PC-3 (cell line): ENCODE measurements around the gene SMIM31. TPM values are rescaled to one million over a fixed set of nuclear protein-coding genes. Genes with fewer than 3 reads are reported as not detected.

Experiments used
- ATAC-seq: fragments of 200-7000 bp; cut with Tn5 transposase; 2 replicates; pipeline ENCODE4 v1.9.1; 2020; ENCODE audit warnings: mild to moderate bottlenecking, moderate library complexity
- BruUV-seq: library from RNA; stranded (reverse); fragments of 400-500 nt; replicated peaks from 2 replicates; lab custom pipeline; 2021; lab: Mats Ljungman, UMichigan
- CTCF ChIA-PET: fragments of 300-600 bp; sonication (Branson Sonifier 250); formaldehyde crosslinking; loops from one replicate; lab custom pipeline; 2022; ENCODE audit warnings: antibody characterized with exemption; lab: Charles Lee
- POLR2A ChIA-PET: fragments of 300-600 bp; sonication (Branson Sonifier 250); formaldehyde crosslinking; loops from one replicate; lab custom pipeline; 2022; ENCODE audit warnings: antibody characterized with exemption; ENCODE audit not compliant: unreplicated experiment; lab: Charles Lee
- DNase-seq: peaks from one replicate; pipeline ENCODE4 v3.0.0-alpha.2; 2015
- H2AFZ ChIP-seq: fragments of 300-600 bp; sonication (generic); 2 replicates; pipeline ENCODE4 v1.6.0; 2016; ENCODE audit warnings: antibody characterized with exemption, low read length
- H3F3A ChIP-seq: fragments of 300-600 bp; sonication (generic); one replicate; pipeline ENCODE4 v1.6.0; 2017; ENCODE audit warnings: antibody characterized with exemption, low read length, control low read depth, mild to moderate bottlenecking; ENCODE audit not compliant: unreplicated experiment
- H3K27ac ChIP-seq: fragments of 300-600 bp; sonication (generic); 2 replicates; pipeline ENCODE4 v1.5.1; 2016; ENCODE audit warnings: mild to moderate bottlenecking, low read length
- H3K27me3 ChIP-seq: fragments of 300-600 bp; sonication (generic); 2 replicates; pipeline ENCODE4 v1.6.1; 2016; ENCODE audit warnings: low read length, mixed read lengths
- H3K36me3 ChIP-seq: fragments of 300-600 bp; sonication (generic); 2 replicates; pipeline ENCODE4 v1.6.1; 2016; ENCODE audit warnings: low read depth, mixed run types, low read length, mixed read lengths
- H3K4me1 ChIP-seq: fragments of 300-600 bp; sonication (generic); 2 replicates; pipeline ENCODE4 v1.5.1; 2016; ENCODE audit warnings: low read length; ENCODE audit not compliant: insufficient read depth
- H3K4me2 ChIP-seq: fragments of 300-600 bp; sonication (generic); 2 replicates; pipeline ENCODE4 v1.6.0; 2016; ENCODE audit warnings: low read length
- H3K4me3 ChIP-seq: fragments of 300-600 bp; sonication (generic); 2 replicates; pipeline ENCODE4 v1.5.1; 2016; ENCODE audit warnings: mild to moderate bottlenecking, low read length, mixed read lengths
- H3K79me2 ChIP-seq: fragments of 300-600 bp; sonication (generic); 2 replicates; pipeline ENCODE4 v1.6.1; 2017; ENCODE audit warnings: low read length, mixed read lengths
- H3K9ac ChIP-seq: fragments of 300-600 bp; sonication (generic); 2 replicates; pipeline ENCODE4 v1.6.0; 2016; ENCODE audit warnings: mild to moderate bottlenecking, low read length
- H3K9me2 ChIP-seq: fragments of 300-600 bp; sonication (generic); replicated peaks from 2 replicates; pipeline ENCODE4 v1.6.1; 2016; ENCODE audit warnings: mixed run types, low read length, mixed read lengths
- H3K9me3 ChIP-seq: fragments of 300-600 bp; sonication (generic); 2 replicates; pipeline ENCODE4 v1.6.1; 2016; ENCODE audit warnings: low read length, mixed read lengths
- H4K20me1 ChIP-seq: fragments of 300-600 bp; sonication (generic); 2 replicates; pipeline ENCODE4 v1.6.1; 2016; ENCODE audit warnings: low read length, mixed read lengths
- CTCF ChIP-seq: fragments of 300-600 bp; sonication (generic); conservative IDR thresholded peaks from 2 replicates; pipeline ENCODE4 v1.5.1; 2017; ENCODE audit warnings: antibody characterized with exemption, low read depth, mild to moderate bottlenecking, low read length
- EZH2 ChIP-seq: fragments of 300-600 bp; sonication (generic); IDR thresholded peaks from one replicate; pipeline ENCODE4 v1.6.1; 2017; ENCODE audit warnings: antibody characterized with exemption, mild to moderate bottlenecking, low read length; ENCODE audit not compliant: unreplicated experiment
- EZH2phosphoT487 ChIP-seq: fragments of 300-600 bp; sonication (generic); IDR thresholded peaks from 2 replicates; pipeline ENCODE4 v1.6.1; 2018; ENCODE audit warnings: mild to moderate bottlenecking, antibody characterized with exemption, low read length, borderline replicate concordance
- intact Hi-C: fragments of 100-400 bp; cut with micrococcal nuclease; formaldehyde crosslinking; loops from 2 replicates; pipeline ENCODE4 v1.9.0; 2023
- total RNA-seq: library from RNA; depleted of rRNA; stranded (reverse); fragments of >200 nt; gene quantifications from 2 replicates; pipeline ENCODE4 v1.2.3, GENCODE V29; 2014

The SMIM31 gene
- total RNA-seq, 1 experiment from 2014 or later = not detected

- CTCF ChIA-PET = interaction anchor here (0.6 kb wide), 1 partner anchor 239 kb away, joined by 3 read pairs; no protein-coding TSS in a partner anchor
- no peak for DNase-seq
- no peak overlapping the region for H3K27ac ChIP-seq
Measured at GRCh38 chr4:164761746-164762275, 7.9 kb downstream of the SMIM31 start.

GRCh38 chr4:164765096-164765495, 11.2 kb downstream of the SMIM31 start:
- no peaks in the 10 kb centered on the region for H3K36me3 ChIP-seq
- no peak overlapping the region for H3K9ac ChIP-seq
- H2AFZ ChIP-seq = no peak overlapping the region
- ChIA-PET CTCF (no interaction called here), POLR2A (no interaction called here)
- H3K27me3 ChIP-seq = no peaks in the 10 kb centered on the region
- TF ChIP-seq CTCF = no peak
- TF ChIP-seq EZH2 = no peak
- no peak for TF ChIP-seq EZH2phosphoT487
- no peak for DNase-seq
- H3K4me2 ChIP-seq = no peak overlapping the region
- no TSS peak for BruUV-seq
- ATAC-seq = no peak
- no peaks in the 10 kb centered on the region for H3F3A ChIP-seq
- no peaks in the 10 kb centered on the region for H3K9me2 ChIP-seq
- H4K20me1 ChIP-seq = no peaks in the 10 kb centered on the region
- no peaks in the 10 kb centered on the region for H3K9me3 ChIP-seq
- intact Hi-C loops = loop anchor here (5.0 kb wide), 1 partner anchor 332 kb away; no protein-coding TSS in a partner anchor
- no peaks in the 10 kb centered on the region for H3K79me2 ChIP-seq
- H3K4me3 ChIP-seq = no peak overlapping the region
- no peaks in the 10 kb centered on the region for H3K4me1 ChIP-seq
- H3K27ac ChIP-seq = no peak overlapping the region

More at GRCh38 chr4:164761746-164762275, 7.9 kb downstream of the SMIM31 start:
- no peak overlapping the region for H3K4me2 ChIP-seq
- H3K36me3 ChIP-seq = no peaks in the 10 kb centered on the region
- no peaks in the 10 kb centered on the region for H3K9me2 ChIP-seq
- intact Hi-C loops = no loop called here
- H3K27me3 ChIP-seq = no peaks in the 10 kb centered on the region
- H3K4me1 ChIP-seq = no peaks in the 10 kb centered on the region
- no peak overlapping the region for H3K9ac ChIP-seq
- POLR2A ChIA-PET = no interaction called here
- no peak for TF ChIP-seq EZH2
- TF ChIP-seq CTCF = no peak
- no peak for TF ChIP-seq EZH2phosphoT487
- H3K4me3 ChIP-seq = no peak overlapping the region
- H3K9me3 ChIP-seq = no peaks in the 10 kb centered on the region
- BruUV-seq = no TSS peak
- H3K79me2 ChIP-seq = no peaks in the 10 kb centered on the region
- no peaks in the 10 kb centered on the region for H4K20me1 ChIP-seq
- no peak for ATAC-seq
- no peaks in the 10 kb centered on the region for H3F3A ChIP-seq
- H2AFZ ChIP-seq = no peak overlapping the region

- DNase-seq = no peak
- intact Hi-C loops = loop anchor here (5.0 kb wide), 1 partner anchor 331 kb away; no protein-coding TSS in a partner anchor
- Histone ChIP-seq H3K9ac (no peak overlapping the region), H3K27ac (no peak overlapping the region), H3K36me3 (no peaks in the 10 kb centered on the region), H3K9me2 (no peaks in the 10 kb centered on the region), H3K27me3 (no peaks in the 10 kb centered on the region), H3K4me2 (no peak overlapping the region), H3K79me2 (no peaks in the 10 kb centered on the region), H2AFZ (no peak overlapping the region), H3F3A (no peaks in the 10 kb centered on the region), H3K4me3 (no peak overlapping the region), H3K4me1 (no peaks in the 10 kb centered on the region), H4K20me1 (no peaks in the 10 kb centered on the region), H3K9me3 (no peaks in the 10 kb centered on the region)
- ChIA-PET CTCF (no interaction called here), POLR2A (no interaction called here)
- no TSS peak for BruUV-seq
- TF ChIP-seq EZH2 (no peak), CTCF (no peak), EZH2phosphoT487 (no peak)
- ATAC-seq = no peak
Measured at GRCh38 chr4:164765833-164766232, 11.9 kb downstream of the SMIM31 start.
